DOHH2 (cell line): ENCODE data around the gene PORCN.

ENCODE experiments used
- EZH2phosphoT487 ChIP-seq: fragments of 200-600 bp; sonication (generic); IDR thresholded peaks from 2 replicates; pipeline ENCODE4 v1.6.1; 2017; ENCODE audit warnings: borderline replicate concordance, mild to moderate bottlenecking, antibody characterized with exemption, low read length, moderate library complexity, mixed read lengths
- TF ChIP-seq, protein P1 (sequence below): fragments of 200-600 bp; sonication (generic); IDR thresholded peaks from one replicate; pipeline ENCODE4 v1.5.1; 2014; ENCODE audit warnings: antibody characterized with exemption, mild to moderate bottlenecking, low read depth, low read length; ENCODE audit not compliant: poor library complexity, severe bottlenecking

DNA sequence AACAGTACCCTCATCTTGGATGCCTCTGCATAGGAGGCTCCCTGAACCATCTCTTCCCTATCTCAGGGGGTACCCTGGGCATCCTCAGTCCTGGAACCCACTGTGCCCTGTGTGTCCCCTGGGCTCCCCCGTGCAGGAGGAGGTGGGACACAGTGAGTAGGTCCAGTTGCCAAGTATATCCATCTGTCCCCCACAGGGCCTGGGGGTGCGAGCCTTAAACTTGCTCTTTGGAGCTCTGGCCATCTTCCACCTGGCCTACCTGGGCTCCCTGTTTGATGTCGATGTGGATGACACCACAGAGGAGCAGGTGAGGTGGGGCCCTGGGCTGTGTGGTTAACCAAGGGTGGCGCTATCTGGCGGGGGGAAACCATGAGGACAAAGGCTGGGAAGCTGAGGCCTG, 8.2 kb downstream of the PORCN start:
- TF ChIP-seq, protein P1, sequence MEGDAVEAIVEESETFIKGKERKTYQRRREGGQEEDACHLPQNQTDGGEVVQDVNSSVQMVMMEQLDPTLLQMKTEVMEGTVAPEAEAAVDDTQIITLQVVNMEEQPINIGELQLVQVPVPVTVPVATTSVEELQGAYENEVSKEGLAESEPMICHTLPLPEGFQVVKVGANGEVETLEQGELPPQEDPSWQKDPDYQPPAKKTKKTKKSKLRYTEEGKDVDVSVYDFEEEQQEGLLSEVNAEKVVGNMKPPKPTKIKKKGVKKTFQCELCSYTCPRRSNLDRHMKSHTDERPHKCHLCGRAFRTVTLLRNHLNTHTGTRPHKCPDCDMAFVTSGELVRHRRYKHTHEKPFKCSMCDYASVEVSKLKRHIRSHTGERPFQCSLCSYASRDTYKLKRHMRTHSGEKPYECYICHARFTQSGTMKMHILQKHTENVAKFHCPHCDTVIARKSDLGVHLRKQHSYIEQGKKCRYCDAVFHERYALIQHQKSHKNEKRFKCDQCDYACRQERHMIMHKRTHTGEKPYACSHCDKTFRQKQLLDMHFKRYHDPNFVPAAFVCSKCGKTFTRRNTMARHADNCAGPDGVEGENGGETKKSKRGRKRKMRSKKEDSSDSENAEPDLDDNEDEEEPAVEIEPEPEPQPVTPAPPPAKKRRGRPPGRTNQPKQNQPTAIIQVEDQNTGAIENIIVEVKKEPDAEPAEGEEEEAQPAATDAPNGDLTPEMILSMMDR, result no peak
- TF ChIP-seq EZH2phosphoT487, result no peak
